Measurements from ENCODE around the gene HSF4. TPM values are rescaled to one million over a fixed set of nuclear protein-coding genes. Genes with fewer than 3 reads are reported as not detected.

Gene HSF4
- total RNA-seq, 1 experiment from 2014 or later, result 1.2 TPM

DNA sequence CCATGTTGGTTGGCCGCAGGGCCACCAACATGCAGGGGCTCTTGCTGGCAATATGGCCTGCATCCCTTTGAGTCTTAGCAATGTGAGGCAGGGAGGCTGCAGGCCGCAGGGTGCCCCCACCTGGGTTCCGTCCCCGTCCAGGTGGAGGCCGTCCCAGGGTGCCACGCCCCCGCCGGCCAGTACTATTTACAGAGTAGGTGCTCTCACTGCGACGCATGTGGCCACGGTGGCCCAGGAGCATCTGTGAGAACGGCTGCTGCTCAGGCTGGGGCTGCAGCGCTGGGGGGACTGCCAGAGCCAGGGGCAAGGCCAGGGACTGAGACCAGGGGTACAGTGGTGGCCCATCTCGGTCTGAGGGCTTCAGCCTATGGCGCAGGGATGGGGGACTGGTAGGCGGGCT, 15.6 kb downstream of the HSF4 start:
- H3K9ac ChIP-seq (ENCODE audit: extremely low read depth, insufficient read length, low read length), result no peak overlapping the region
- H2BK5ac ChIP-seq (ENCODE audit: insufficient read length, low read length), result no peak overlapping the region
- peaks cover 2% of the 10 kb centered on the region; the same call in 1 of the 2 replicates for H3K4me1 ChIP-seq (ENCODE audit: insufficient read depth, low read length)
- H3K27me3 ChIP-seq (ENCODE audit: insufficient read depth, low read length), result peaks cover 8% of the 10 kb centered on the region; the same call in 1 of the 2 replicates
- H3K4ac ChIP-seq (ENCODE audit: low read depth, low read length), result no peak overlapping the region
- no peak overlapping the region for H3K56ac ChIP-seq (ENCODE audit: insufficient read length, low read depth, low read length)
- Mint-ChIP-seq H3K4me1 (peaks cover 17 to 18% of the 10 kb centered on the region in 2 experiments), H3K27ac (no peak overlapping the region), H3K4me3 (no peak overlapping the region), H3K36me3 (ENCODE audit: insufficient read depth in 1 of 3, low read depth in 3 of 3) (peaks cover 0 to 7% (median 4%) of the 10 kb centered on the region in 3 experiments; a peak in 2 of 7 replicates), H3K27me3 (ENCODE audit: low read depth) (peaks cover 38% of the 10 kb centered on the region), H3K9me3 (no peaks in the 10 kb centered on the region)
- H3K79me1 ChIP-seq (ENCODE audit: insufficient read depth, low read depth, low read length, poor library complexity, severe bottlenecking), result no peaks in the 10 kb centered on the region
- no peak overlapping the region for H4K5ac ChIP-seq (ENCODE audit: insufficient read length, low read depth, low read length)
- no peaks in the 10 kb centered on the region for H3K79me2 ChIP-seq (ENCODE audit: insufficient read depth, low read length)
- H2BK12ac ChIP-seq (ENCODE audit: insufficient read length, low read depth, low read length), result no peak overlapping the region
- H4K8ac ChIP-seq (replicated peaks; ENCODE audit: insufficient read length, low read depth, low read length), result no peak overlapping the region
- H4K91ac ChIP-seq (ENCODE audit: insufficient read length, low read depth, low read length), result no peak overlapping the region
- H3T11ph ChIP-seq (ENCODE audit: low read length), result no peak overlapping the region
- no peak overlapping the region for H2BK20ac ChIP-seq (ENCODE audit: low read depth, low read length, poor library complexity, severe bottlenecking)
- no peak for TF ChIP-seq CTCF (conservative IDR thresholded peaks at IDR 0.05)
- H4K20me1 ChIP-seq (ENCODE audit: control insufficient read depth, insufficient read depth, insufficient read length), result no peaks in the 10 kb centered on the region
- no peak overlapping the region for H3K27ac ChIP-seq (ENCODE audit: insufficient read length, low read depth, low read length)
- WGBS (ENCODE audit: extremely low coverage, insufficient read length, low lambda C conversion rate), result no CpG with 5 or more reads among the region's 16 CpGs
- H3K9me3 ChIP-seq (ENCODE audit: control insufficient read depth, low read depth, low read length), result no peaks in the 10 kb centered on the region
- no peak overlapping the region for H2BK120ac ChIP-seq (ENCODE audit: low read depth, low read length, poor library complexity, severe bottlenecking)
- no peak overlapping the region for H2AFZ ChIP-seq (ENCODE audit: low read length)
- no peak overlapping the region for H3K14ac ChIP-seq (ENCODE audit: insufficient read depth, low read length)
- H3K23ac ChIP-seq (ENCODE audit: insufficient read length, low read depth, low read length), result no peak overlapping the region
- no peak overlapping the region for H2AK5ac ChIP-seq (ENCODE audit: insufficient read length, low read length)
- H3K23me2 ChIP-seq (ENCODE audit: insufficient read length, low read depth, low read length, poor library complexity, severe bottlenecking), result peaks cover 22% of the 10 kb centered on the region
- H3K4me2 ChIP-seq (ENCODE audit: insufficient read depth, insufficient read length, low read length), result no peak overlapping the region
- H3K18ac ChIP-seq (ENCODE audit: insufficient read length, low read depth, low read length), result no peak overlapping the region
- H2BK15ac ChIP-seq (ENCODE audit: low read depth, low read length), result no peak overlapping the region
- DNase-seq, result no peak

Data from H9 (cell line).